Measurements from ENCODE around the gene GALR1. TPM values are rescaled to one million over a fixed set of nuclear protein-coding genes. Genes with fewer than 3 reads are reported as not detected.

The GALR1 gene
- total RNA-seq, 1 experiment from 2014 or later: not detected

DNA sequence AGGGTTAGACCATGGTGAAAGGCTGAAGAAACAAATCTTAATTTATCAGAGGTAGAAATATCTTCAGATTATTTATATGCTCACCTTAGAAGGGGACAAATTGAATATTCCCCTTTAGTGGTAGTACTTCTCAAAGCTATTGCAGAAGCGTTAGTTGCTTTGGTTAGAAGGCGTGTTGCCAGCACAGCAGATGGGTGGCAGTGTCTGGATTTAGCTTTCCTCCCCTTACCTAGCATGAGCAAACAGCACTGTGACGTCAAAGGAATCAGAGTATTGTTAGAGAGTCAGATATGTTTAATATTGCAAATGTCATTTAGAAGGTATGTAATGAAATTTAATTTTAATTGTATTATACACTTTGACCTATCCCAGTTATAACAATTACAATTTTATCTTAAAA is 27.2 kb upstream of the GALR1 start:
- ChIA-PET CTCF (interaction anchor here (1.6 kb wide), 1 partner anchor 11 kb away, joined by 9 read pairs; no protein-coding TSS in a partner anchor), POLR2A (no interaction called here), RAD21 (ENCODE audit: low non-redundant PET in 1 of 2, low total read pairs in 2 of 2, uncharacterized antibody in 2 of 2, unreplicated experiment in 2 of 2) (no interaction called here)
- no peak overlapping the region for H2AFZ ChIP-seq (ENCODE audit: low read depth, low read length, poor library complexity, severe bottlenecking)
- H3K27ac ChIP-seq (ENCODE audit: low read depth, low read length): no peak overlapping the region
- H4K20me1 ChIP-seq (ENCODE audit: insufficient read depth): no peaks in the 10 kb centered on the region
- H3K27me3 ChIP-seq (ENCODE audit: insufficient read depth, low read length): no peaks in the 10 kb centered on the region
- no peaks in the 10 kb centered on the region for H3K36me3 ChIP-seq (ENCODE audit: control insufficient read depth in 1 of 2, insufficient read depth in 2 of 2, low read length in 2 of 2)
- no peak overlapping the region for H3K4me3 ChIP-seq (replicated peaks in 1 of 2; ENCODE audit: low read depth in 1 of 2, low read length in 2 of 2)
- H3K9me3 ChIP-seq (ENCODE audit: control insufficient read depth in 1 of 2, insufficient read depth in 1 of 2, low read depth in 1 of 2, low read length in 2 of 2): no peaks in the 10 kb centered on the region
- no peak overlapping the region for H3K9ac ChIP-seq (ENCODE audit: low read length)
- no TSS peak for BruUV-seq (replicated peaks)
- no peak for ATAC-seq
- intact Hi-C loops (cut with micrococcal nuclease): no loop called here
- no peaks in the 10 kb centered on the region for H3K9me2 ChIP-seq (ENCODE audit: insufficient read depth)
- TF ChIP-seq RAD21 (IDR thresholded peaks at IDR 0.05; ENCODE audit: low read depth) (no peak), ATF3 (IDR thresholded peaks at IDR 0.05) (no peak), SIN3A (IDR thresholded peaks at IDR 0.05; ENCODE audit: low read depth) (no peak), SP1 (IDR thresholded peaks at IDR 0.05; ENCODE audit: low read depth) (no peak), POLR2A (IDR thresholded peaks at IDR 0.05; ENCODE audit: borderline replicate concordance, extremely low read depth, insufficient read depth, insufficient read length) (no peak), EZH2phosphoT487 (IDR thresholded peaks at IDR 0.05; ENCODE audit: borderline replicate concordance) (no peak), FOSL1 (IDR thresholded peaks at IDR 0.05; ENCODE audit: low read depth) (no peak), MAX (IDR thresholded peaks at IDR 0.05) (no peak), POLR2AphosphoS5 (IDR thresholded peaks at IDR 0.05; ENCODE audit: low read depth, low read length) (no peak), SRF (IDR thresholded peaks at IDR 0.05; ENCODE audit: low read depth) (no peak), CBX3 (IDR thresholded peaks at IDR 0.05; ENCODE audit: low read depth) (no peak), ELF1 (IDR thresholded peaks at IDR 0.05; ENCODE audit: borderline replicate concordance, low read depth) (no peak)
- DNase-seq (ENCODE audit: low read depth, low spot score): no peak
- H3K4me2 ChIP-seq (ENCODE audit: low read length): no peak overlapping the region
- peaks cover 5 to 10% of the 10 kb centered on the region in 2 experiments; a peak in 3 of 4 replicates for H3K4me1 ChIP-seq (ENCODE audit: control insufficient read depth in 1 of 2, insufficient read depth in 2 of 2, low read length in 2 of 2)
- H3K79me2 ChIP-seq (ENCODE audit: insufficient read depth, low read length): no peaks in the 10 kb centered on the region

DNA sequence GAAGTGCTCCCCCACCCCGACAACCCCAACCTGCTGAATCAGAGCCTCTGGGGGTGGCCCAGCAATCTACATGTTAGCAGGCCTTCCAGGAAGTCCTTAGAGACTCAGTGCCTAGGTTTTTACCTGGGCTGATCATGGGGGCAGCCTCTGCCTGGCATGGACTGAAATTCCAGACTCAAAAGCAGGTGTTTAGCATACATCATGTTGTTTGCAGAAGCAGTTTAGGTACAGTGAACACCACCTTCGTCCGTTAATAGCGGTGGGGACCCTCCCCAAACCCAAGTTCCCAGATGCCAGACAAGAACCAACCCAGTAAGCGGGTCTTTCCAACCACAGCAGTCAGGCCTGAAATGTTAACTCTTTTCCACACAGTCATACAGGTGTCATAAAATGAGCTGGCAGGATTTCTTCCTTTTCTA is 26.4 kb upstream of the GALR1 start:
- no peak overlapping the region for H3K4me3 ChIP-seq (replicated peaks in 1 of 2; ENCODE audit: low read depth in 1 of 2, low read length in 2 of 2)
- intact Hi-C loops (cut with micrococcal nuclease): no loop called here
- H3K4me2 ChIP-seq (ENCODE audit: low read length): 0 out of 2 replicates have a peak overlapping the region, but pooled peaks have one; percentile 11
- no peak overlapping the region for H3K9ac ChIP-seq (ENCODE audit: low read length)
- DNase-seq (ENCODE audit: low read depth, low spot score) (no peak), ATAC-seq (no peak)
- no peaks in the 10 kb centered on the region for H3K9me2 ChIP-seq (ENCODE audit: insufficient read depth)
- H2AFZ ChIP-seq (ENCODE audit: low read depth, low read length, poor library complexity, severe bottlenecking): no peak overlapping the region
- no peaks in the 10 kb centered on the region for H3K9me3 ChIP-seq (ENCODE audit: control insufficient read depth in 1 of 2, insufficient read depth in 1 of 2, low read depth in 1 of 2, low read length in 2 of 2)
- ChIA-PET POLR2A (interaction anchor here (1.2 kb wide), 1 partner anchor 11 kb away, joined by 4 read pairs; no protein-coding TSS in a partner anchor), CTCF (interaction anchor here (0.7 to 1.6 kb wide), 4 partner anchors 10 to 21 kb away, joined by 3 to 9 read pairs (median 4); no protein-coding TSS in a partner anchor), RAD21 (ENCODE audit: low non-redundant PET in 1 of 2, low total read pairs in 2 of 2, uncharacterized antibody in 2 of 2, unreplicated experiment in 2 of 2) (interaction anchor here in 1 of 2 experiments (0.6 kb wide), 1 partner anchor 222 kb away, joined by 3 read pairs; no protein-coding TSS in a partner anchor)
- no TSS peak for BruUV-seq (replicated peaks)
- H3K79me2 ChIP-seq (ENCODE audit: insufficient read depth, low read length): no peaks in the 10 kb centered on the region
- no peaks in the 10 kb centered on the region for H4K20me1 ChIP-seq (ENCODE audit: insufficient read depth)
- H3K36me3 ChIP-seq (ENCODE audit: control insufficient read depth in 1 of 2, insufficient read depth in 2 of 2, low read length in 2 of 2): no peaks in the 10 kb centered on the region
- no peaks in the 10 kb centered on the region for H3K27me3 ChIP-seq (ENCODE audit: insufficient read depth, low read length)
- no peak overlapping the region for H3K27ac ChIP-seq (ENCODE audit: low read depth, low read length)
- H3K4me1 ChIP-seq (ENCODE audit: control insufficient read depth in 1 of 2, insufficient read depth in 2 of 2, low read length in 2 of 2): peaks cover 5 to 10% of the 10 kb centered on the region in 2 experiments; a peak in 3 of 4 replicates
- TF ChIP-seq CBX3 (IDR thresholded peaks at IDR 0.05; ENCODE audit: low read depth) (no peak), ATF3 (IDR thresholded peaks at IDR 0.05) (no peak), EZH2phosphoT487 (IDR thresholded peaks at IDR 0.05; ENCODE audit: borderline replicate concordance) (no peak), TCF7L2 (IDR thresholded peaks at IDR 0.05; ENCODE audit: borderline replicate concordance, extremely low read depth, insufficient read depth, insufficient read length) (no peak), CTCF (IDR thresholded peaks at IDR 0.05 in 2 of 3, conservative IDR thresholded peaks at IDR 0.05 in 1 of 3; ENCODE audit: borderline replicate concordance in 1 of 3, insufficient read depth in 1 of 3, low read depth in 2 of 3, low read length in 2 of 3) (no peak), ZBTB33 (IDR thresholded peaks at IDR 0.05; ENCODE audit: extremely low read depth, insufficient replicate concordance, low read length) (no peak)
